Measurements from ENCODE around the gene TMEM245. TPM values are rescaled to one million over a fixed set of nuclear protein-coding genes. Genes with fewer than 3 reads are reported as not detected.

Gene TMEM245
- total RNA-seq, 1 donor from 2014 or later: 92.6 TPM

DNA sequence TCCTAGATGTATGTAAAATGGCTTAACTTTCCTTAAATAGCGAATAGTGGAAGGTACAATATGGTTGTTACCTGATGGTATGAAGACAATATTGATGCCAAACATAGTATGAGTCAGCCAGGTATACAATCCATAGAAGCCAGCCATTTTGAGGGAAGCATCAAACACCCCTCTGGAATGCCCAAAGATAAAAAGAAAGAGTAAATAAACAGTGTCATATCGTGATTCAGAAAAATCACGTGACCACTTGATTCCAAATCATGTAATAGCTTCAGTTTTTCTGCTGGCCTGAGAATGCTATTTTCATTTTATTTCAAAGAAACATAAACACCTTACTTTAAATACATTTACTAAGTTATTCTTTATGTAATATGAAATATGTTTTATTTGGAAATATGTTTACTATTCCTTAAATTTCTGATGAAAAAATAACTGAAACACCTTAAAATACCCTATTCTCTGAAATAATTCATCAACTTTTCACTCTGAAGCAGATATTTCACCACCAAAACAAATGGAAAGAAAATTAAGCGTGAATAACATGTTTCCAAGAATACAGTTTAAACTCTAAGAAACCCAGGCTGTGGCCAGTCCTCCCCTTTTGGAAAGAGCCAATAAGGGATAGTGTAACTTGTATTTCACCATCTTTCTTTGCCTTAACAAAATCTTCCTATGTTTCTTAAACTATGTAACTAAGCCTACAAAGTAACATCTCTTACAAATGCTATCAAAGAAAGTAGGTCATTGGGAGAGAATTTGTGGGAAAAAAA lies 81.6 kb downstream of the TMEM245 start:
- ATAC-seq: no peak
- intact Hi-C loops (cut with DNase I): no loop called here
- no peak for DNase-seq (ENCODE audit: low spot score)

DNA sequence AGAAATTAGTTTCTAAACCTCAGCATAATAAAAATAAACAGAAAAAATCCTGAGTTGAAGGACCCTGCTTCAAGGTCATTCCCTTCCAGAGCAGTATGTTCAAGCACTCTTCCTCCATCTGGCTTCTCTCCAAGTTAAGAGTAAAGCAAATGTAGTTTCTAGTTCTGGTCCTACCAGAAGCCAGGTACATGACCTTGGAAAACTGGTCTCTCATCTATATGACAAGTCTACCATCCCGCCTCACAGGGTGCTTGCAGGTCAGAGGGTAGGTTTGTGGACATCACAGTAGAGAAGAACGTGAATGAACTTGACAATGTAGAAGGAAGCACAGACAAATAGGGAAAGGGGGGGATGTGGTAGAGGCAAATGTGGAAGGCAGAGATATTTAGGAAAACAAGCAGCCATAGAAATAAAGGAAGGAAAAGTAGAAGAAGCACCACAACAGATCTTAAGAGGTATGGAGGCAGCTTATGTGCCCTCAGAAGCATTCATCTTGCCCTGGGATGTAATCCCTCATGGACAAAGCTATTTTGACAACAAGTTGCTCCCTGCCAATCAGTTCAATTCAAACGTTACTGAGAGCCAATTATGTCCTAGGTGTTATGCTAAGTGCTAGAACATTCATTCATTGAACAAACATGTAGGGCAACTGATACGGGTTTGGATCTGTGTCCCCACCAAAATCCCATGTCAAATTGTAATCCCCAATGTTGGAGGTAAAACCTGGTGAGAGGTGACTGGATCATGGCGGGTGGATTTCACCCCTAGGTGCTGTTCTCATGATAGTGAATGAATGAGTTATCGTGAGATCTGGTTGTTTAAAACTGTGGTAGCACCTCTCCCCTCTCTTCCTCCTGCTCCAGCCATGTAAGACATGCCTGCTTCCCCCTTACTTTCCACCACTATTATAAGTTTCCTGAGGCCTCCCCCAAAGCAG lies 82.7 kb downstream of the TMEM245 start:
- ATAC-seq: no peak
- no peak for DNase-seq (ENCODE audit: low spot score)

GRCh38 chr9:109035684-109036423 lies 83.9 kb downstream of the TMEM245 start:
- peak; percentile 70 for DNase-seq (ENCODE audit: low spot score)

More for the DNA sequence above, 82.7 kb downstream of the TMEM245 start:
- intact Hi-C loops (cut with DNase I): no loop called here

DNA sequence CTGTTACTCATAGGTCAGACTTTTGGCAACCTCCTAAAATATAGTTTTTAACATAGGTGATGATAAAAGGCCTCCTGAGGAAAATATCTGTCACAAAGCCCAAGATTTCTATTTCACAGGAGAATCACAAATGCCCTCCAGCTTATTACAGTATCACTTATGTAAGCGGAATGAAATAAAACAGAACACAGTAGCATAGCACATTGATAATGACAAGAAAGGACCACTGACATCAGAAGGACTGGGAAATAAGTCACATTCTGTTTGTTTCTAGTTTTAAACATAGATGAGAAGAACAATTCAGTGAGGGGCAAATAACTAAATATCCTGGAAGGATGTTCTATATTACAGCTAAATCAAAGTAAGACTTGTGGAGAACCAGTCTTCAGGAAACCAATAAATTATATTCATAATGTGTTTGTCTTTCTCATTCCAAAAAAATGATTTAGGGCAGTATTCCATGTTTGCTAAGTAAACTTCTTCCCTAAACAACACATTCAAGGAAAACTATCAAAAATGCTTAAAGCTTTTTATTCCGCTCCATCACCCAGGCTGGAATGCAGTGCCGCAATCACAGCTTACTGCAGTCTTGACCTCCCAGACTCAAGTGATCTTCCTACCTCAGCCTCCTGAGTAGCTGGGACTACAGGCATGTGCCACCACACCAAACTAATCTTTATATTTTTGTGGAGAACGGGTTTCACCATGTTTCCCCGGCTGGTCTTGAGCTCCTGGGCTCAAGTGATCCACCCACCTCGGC lies 85.6 kb downstream of the TMEM245 start:
- DNase-seq (ENCODE audit: low spot score) (no peak), ATAC-seq (no peak)
- intact Hi-C loops (cut with DNase I): no loop called here

More at GRCh38 chr9:109035684-109036423, 83.9 kb downstream of the TMEM245 start:
- intact Hi-C loops (cut with DNase I): no loop called here
- peak; percentile 93 for ATAC-seq

DNA sequence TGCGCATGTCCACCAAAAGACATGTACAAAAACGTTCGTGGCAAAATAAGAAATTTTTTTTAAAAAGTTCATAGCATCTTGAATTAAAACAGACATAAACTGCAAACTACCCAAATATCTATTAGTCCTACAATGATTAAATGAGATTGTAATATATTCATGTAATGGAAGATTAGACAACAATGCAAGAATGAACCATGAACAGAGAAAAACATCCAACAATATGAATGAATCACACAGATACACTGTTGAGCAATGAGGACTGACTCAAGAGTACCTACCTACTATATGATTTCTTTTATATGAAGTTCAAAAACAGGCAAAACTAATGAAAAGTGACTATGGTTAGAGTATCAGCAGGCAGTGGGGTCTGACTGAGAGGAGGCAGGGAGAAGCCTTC lies 88.5 kb downstream of the TMEM245 start:
- intact Hi-C loops (cut with DNase I): no loop called here
- ATAC-seq (no peak), DNase-seq (ENCODE audit: low spot score) (no peak)

GRCh38 chr9:109030426-109030825 lies 89.3 kb downstream of the TMEM245 start:
- DNase-seq (ENCODE audit: low spot score) (no peak), ATAC-seq (no peak)
- intact Hi-C loops (cut with DNase I): no loop called here

DNA sequence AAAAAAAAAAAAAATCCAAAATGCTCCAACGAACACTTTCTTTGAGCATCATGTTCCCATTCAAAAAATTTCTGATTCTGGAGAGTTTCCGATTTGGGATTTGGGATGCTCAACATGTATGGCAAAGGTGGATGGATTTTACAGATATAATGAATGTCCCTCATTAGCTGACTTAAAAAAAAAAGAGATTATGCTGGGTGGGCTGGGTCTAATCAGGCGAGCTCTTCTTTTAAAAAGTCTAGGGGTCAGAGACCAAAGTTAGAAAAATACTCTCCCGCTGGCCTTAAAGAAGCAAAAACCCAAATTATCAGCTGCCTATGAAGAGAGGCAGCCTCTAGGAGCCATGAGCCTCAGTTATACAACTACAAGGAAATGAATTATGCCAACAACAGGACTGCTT lies 91.3 kb downstream of the TMEM245 start:
- intact Hi-C loops (cut with DNase I): no loop called here
- ATAC-seq: no peak
- no peak for DNase-seq (ENCODE audit: low spot score)

DNA sequence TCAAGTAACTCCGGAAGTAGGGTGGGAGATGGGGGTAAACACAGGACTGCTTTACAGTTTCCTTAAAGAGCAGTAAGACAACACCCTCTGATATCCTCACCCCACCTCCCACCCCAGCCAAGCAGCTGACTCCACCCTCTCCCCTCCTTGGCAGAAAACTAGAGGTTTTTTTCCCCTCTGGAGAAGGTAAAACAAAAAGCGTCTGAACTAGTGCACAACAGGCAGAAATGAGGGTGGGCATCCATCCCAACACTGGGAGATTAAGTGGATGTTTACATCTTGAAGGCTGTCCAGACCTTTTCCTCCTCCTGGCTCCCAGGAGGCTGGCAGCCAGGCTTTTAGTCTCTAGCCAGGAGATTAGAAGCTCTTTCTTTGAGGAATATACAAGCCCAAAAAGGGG lies 92.6 kb downstream of the TMEM245 start:
- no peak for DNase-seq (ENCODE audit: low spot score)
- no peak for ATAC-seq
- intact Hi-C loops (cut with DNase I): no loop called here

DNA sequence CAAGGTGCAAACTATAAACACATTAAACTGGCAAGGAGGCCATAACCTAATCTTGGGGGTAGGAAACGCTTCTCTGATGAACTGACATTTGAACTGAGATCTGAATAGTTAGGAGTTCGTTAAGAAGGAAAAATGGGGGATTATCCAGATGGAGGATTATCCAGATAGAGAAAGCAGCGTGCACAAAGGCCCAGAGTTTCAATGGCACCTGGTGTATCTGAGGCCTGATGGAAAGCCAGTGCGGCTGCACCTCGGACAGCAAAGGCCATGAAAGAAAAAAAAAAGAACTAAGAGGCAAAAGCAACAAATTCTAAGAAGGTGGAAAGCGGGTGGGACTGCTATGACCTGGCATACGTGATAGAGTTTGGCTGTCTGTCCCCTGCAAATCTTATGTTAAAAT lies 93.4 kb downstream of the TMEM245 start:
- intact Hi-C loops (cut with DNase I): no loop called here
- ATAC-seq (no peak), DNase-seq (ENCODE audit: low spot score) (no peak)

GRCh38 chr9:109022873-109023272 lies 96.9 kb downstream of the TMEM245 start:
- DNase-seq (ENCODE audit: low spot score) (no peak), ATAC-seq (no peak)
- intact Hi-C loops (cut with DNase I): no loop called here

DNA sequence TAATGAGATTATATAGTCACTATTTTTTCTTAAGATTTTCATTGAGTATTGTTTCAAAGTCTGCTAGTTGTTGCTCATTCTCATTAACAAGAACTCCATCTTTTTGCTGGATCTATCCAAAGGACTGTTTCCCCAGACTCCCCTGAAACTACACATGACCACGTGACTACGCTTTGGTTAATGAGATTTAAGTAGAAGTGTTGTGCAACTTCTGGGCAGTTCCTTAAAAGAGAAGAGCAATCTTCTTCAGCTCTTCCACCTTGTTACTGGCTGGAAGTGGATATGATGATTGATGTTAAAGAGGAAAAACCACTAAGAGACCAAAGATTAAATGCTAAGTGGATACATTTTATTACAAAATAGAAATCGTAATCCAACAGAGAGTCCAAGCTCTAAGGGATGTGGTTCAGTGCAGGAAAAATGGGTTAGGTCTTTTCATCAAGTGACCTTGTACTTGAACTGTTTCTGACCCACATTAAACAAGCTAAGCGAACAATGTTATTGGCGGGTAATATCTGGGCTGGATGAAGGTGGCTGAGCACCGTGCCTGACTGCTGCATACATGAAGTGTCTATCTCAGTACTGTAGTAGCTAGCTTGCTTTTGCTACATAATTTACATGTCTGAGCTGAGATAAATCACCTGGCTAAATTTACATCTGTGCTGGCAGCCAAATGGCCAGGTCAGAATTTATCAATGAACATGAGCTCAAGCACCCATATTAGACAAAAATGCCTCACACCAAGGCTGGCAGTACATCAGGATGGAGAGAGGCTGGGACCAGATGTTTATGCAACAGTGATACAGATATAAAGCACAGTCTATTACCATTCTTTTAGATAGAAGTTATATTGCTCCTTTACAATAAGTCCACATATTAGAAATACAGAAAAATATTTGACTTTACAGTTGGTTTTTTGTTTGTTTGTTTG lies 98.9 kb downstream of the TMEM245 start:
- intact Hi-C loops (cut with DNase I): no loop called here
- DNase-seq (ENCODE audit: low spot score) (no peak), ATAC-seq (no peak)

GRCh38 chr9:109020113-109020512 lies 99.6 kb downstream of the TMEM245 start:
- no peak for ATAC-seq
- intact Hi-C loops (cut with DNase I): no loop called here
- DNase-seq (ENCODE audit: low spot score): no peak

DNA sequence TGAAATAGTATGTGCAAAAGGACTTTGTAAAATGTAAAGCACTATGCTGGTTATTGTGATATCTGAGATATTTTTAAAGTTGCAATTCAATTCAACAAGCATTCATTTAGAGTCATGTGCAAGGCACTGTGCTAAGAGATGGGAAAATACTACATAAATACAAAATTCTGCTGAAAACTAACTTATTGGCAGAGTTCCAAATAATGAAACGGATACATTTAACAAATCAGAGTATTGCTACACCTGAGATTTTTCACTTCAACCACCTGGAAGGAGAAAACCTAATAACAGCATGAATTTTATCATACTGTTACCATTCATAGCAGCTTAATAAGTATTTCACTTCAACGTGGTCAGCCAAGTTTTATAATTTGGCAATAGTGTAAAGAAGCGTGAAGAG lies 100.3 kb downstream of the TMEM245 start:
- DNase-seq (ENCODE audit: low spot score) (no peak), ATAC-seq (no peak)
- intact Hi-C loops (cut with DNase I): loop anchor here (5.0 kb wide), 1 partner anchor 1097 kb away; no protein-coding TSS in a partner anchor

DNA sequence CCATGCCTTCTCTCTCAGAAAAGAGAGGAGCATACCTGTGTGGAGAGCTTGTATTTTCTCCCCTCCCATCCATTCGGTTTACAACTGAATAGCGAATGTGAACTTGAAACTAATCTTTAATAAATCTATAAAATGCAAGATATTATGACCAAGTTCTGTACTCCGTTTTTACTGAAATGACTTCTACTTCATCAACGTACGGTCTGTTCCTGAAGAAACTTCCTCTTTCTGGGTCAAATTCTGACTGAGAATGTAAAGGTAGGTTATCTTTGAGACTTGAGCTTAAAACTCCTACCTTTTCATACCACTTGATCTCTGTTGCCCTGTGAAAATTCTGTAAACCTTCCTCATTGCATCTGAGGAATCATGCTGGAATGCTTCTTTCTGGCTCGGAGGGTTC lies 102.3 kb downstream of the TMEM245 start:
- ATAC-seq (no peak), DNase-seq (ENCODE audit: low spot score) (no peak)
- intact Hi-C loops (cut with DNase I): loop anchor here (5.0 kb wide), 1 partner anchor 1095 kb away; no protein-coding TSS in a partner anchor

GRCh38 chr9:109017061-109017460 lies 102.7 kb downstream of the TMEM245 start:
- DNase-seq (ENCODE audit: low spot score) (no peak), ATAC-seq (no peak)
- intact Hi-C loops (cut with DNase I): loop anchor here (5.0 kb wide), 1 partner anchor 1095 kb away; no protein-coding TSS in a partner anchor

GRCh38 chr9:109016132-109016531 lies 103.6 kb downstream of the TMEM245 start:
- ATAC-seq (no peak), DNase-seq (ENCODE audit: low spot score) (no peak)
- intact Hi-C loops (cut with DNase I): loop anchor here (5.0 kb wide), 1 partner anchor 1094 kb away; no protein-coding TSS in a partner anchor

- no peak for ATAC-seq
- DNase-seq (ENCODE audit: low spot score): no peak
- intact Hi-C loops (cut with DNase I): loop anchor here (5.0 kb wide), 1 partner anchor 1092 kb away; no protein-coding TSS in a partner anchor
Measured at GRCh38 chr9:109014608-109015280, 105.0 kb downstream of the TMEM245 start.

Data from sciatic nerve (tissue), 2 donors.